SK-N-SH (cell line): ENCODE data around the gene ESRP2. TPM values are rescaled to one million over a fixed set of nuclear protein-coding genes. Genes with fewer than 3 reads are reported as not detected.

Experiments
- CTCF ChIA-PET: fragments of 300-600, 350-600 bp; formaldehyde crosslinking; extraction: SDS; loops from one replicate; lab custom pipeline; 2021; lab: Yijun Ruan, JAX
- POLR2A ChIA-PET: fragments of 350-600 bp; sonication (Branson Sonifier 250); formaldehyde crosslinking; extraction: SDS; loops from one replicate; lab custom pipeline; 2020; ENCODE audit warnings: antibody characterized with exemption, inconsistent platforms; lab: Yijun Ruan, JAX
- DNase-seq: peaks from one replicate; pipeline ENCODE4 v3.0.0; 2012
- H2AFZ ChIP-seq: fragments of 200-600 bp; sonication (generic); 2 replicates; pipeline ENCODE4 v1.8.1; 2016; ENCODE audit warnings: antibody characterized with exemption, mild to moderate bottlenecking, low read depth
- H3F3A ChIP-seq: fragments of 200-600 bp; sonication (generic); replicated peaks from 2 replicates; pipeline ENCODE3; 2016; ENCODE audit warnings: antibody characterized with exemption, mild to moderate bottlenecking; ENCODE audit not compliant: insufficient read depth
- H3K27ac ChIP-seq, 2 experiments: fragments of 200-500 bp in 1 of 2; fragments of 200-600 bp in 1 of 2; sonication (Bioruptor generic) in 1 of 2; sonication (generic), shearing (Covaris generic) in 1 of 2; 2 replicates each; pipeline versions ENCODE4 v1.5.1 to v1.6.1; 2014 to 2016; ENCODE audit warnings: low read depth in 2 of 2, inconsistent platforms in 1 of 2, low read length in 1 of 2, mild to moderate bottlenecking in 1 of 2, mixed read lengths in 1 of 2
- H3K27me3 ChIP-seq: fragments of 200-600 bp; sonication (generic), shearing (Covaris generic); 2 replicates; pipeline ENCODE4 v1.6.1; 2016; ENCODE audit warnings: mixed run types; ENCODE audit not compliant: insufficient read depth
- H3K36me3 ChIP-seq, 2 experiments: fragments of 200-500 bp in 1 of 2; fragments of 200-600 bp in 1 of 2; sonication (Bioruptor generic) in 1 of 2; sonication (generic) in 1 of 2; replicated peaks in 1 of 2; 2 replicates each; pipeline versions ENCODE3 to v1.5.1; 2014 to 2016; ENCODE audit warnings: low read length in 1 of 2, mild to moderate bottlenecking in 1 of 2; ENCODE audit not compliant: insufficient read depth in 2 of 2, control insufficient read depth in 1 of 2
- H3K4me1 ChIP-seq, 2 experiments: fragments of 200-500 bp in 1 of 2; fragments of 200-600 bp in 1 of 2; sonication (Bioruptor generic) in 1 of 2; sonication (generic), shearing (Covaris generic) in 1 of 2; 2 replicates each; pipeline versions ENCODE4 v1.5.1 to v1.6.1; 2014 to 2016; ENCODE audit warnings: low read depth in 1 of 2, low read length in 1 of 2, mixed run types in 1 of 2; ENCODE audit not compliant: insufficient read depth in 2 of 2, control insufficient read depth in 1 of 2
- H3K4me2 ChIP-seq: fragments of 200-600 bp; sonication (generic), shearing (Covaris generic); 2 replicates; pipeline ENCODE4 v1.6.1; 2017; ENCODE audit warnings: mixed run types
- H3K4me3 ChIP-seq, 2 experiments: fragments of 200-500 bp in 1 of 2; fragments of 200-600 bp in 1 of 2; sonication (Bioruptor generic) in 1 of 2; sonication (generic), shearing (Covaris generic) in 1 of 2; 2 replicates each; pipeline versions ENCODE4 v1.5.1 to v1.8.1; 2014 to 2016; ENCODE audit warnings: low read depth in 2 of 2, inconsistent platforms in 1 of 2, low read length in 1 of 2, mild to moderate bottlenecking in 1 of 2, mixed read lengths in 1 of 2, moderate library complexity in 1 of 2
- H3K79me2 ChIP-seq: fragments of 200-600 bp; sonication (generic); 2 replicates; pipeline ENCODE4 v1.8.1; 2017; ENCODE audit warnings: mild to moderate bottlenecking; ENCODE audit not compliant: insufficient read depth
- H3K9ac ChIP-seq: fragments of 200-600 bp; sonication (generic); 2 replicates; pipeline ENCODE4 v1.6.1; 2017; ENCODE audit warnings: mixed run types
- H3K9me2 ChIP-seq: fragments of 200-600 bp; sonication (generic); 2 replicates; pipeline ENCODE4 v1.6.1; 2017; ENCODE audit warnings: mixed run types
- H3K9me3 ChIP-seq: fragments of 200-600 bp; sonication (generic); 2 replicates; pipeline ENCODE4 v1.6.1; 2017; ENCODE audit warnings: mixed run types, mild to moderate bottlenecking, moderate library complexity
- H4K20me1 ChIP-seq: fragments of 200-600 bp; sonication (generic); 2 replicates; pipeline ENCODE4 v1.6.1; 2017; ENCODE audit warnings: mild to moderate bottlenecking, mixed run types; ENCODE audit not compliant: insufficient read depth
- EP300 ChIP-seq, 2 experiments: IDR thresholded peaks; 2 replicates each; pipeline versions ENCODE4 v1.4.0 to v1.6.1; 2012; ENCODE audit warnings: borderline replicate concordance in 1 of 2, low read depth in 1 of 2, low read length in 1 of 2
- FOSL2 ChIP-seq: IDR thresholded peaks from 2 replicates; pipeline ENCODE4 v1.4.0; 2012; ENCODE audit warnings: low read depth, mild to moderate bottlenecking, moderate library complexity, borderline replicate concordance
- GATA2 ChIP-seq: sonication (generic); formaldehyde crosslinking; IDR thresholded peaks from 2 replicates; pipeline ENCODE4 v1.5.0; 2020; ENCODE audit warnings: mild to moderate bottlenecking, missing genetic modification reagents
- JUND ChIP-seq: IDR thresholded peaks from 2 replicates; pipeline ENCODE4 v1.4.0; 2012
- MEF2A ChIP-seq: IDR thresholded peaks from 2 replicates; pipeline ENCODE4 v1.4.0; 2012; ENCODE audit warnings: low read depth, borderline replicate concordance
- MXI1 ChIP-seq: IDR thresholded peaks from 2 replicates; pipeline ENCODE4 v1.6.1; 2012; ENCODE audit warnings: mild to moderate bottlenecking, low read depth, low read length, improper control_type of control experiment
- PBX3 ChIP-seq: IDR thresholded peaks from 2 replicates; pipeline ENCODE4; 2012
- RAD21 ChIP-seq: IDR thresholded peaks from 2 replicates; pipeline ENCODE4 v1.6.1; 2012; ENCODE audit warnings: mild to moderate bottlenecking, low read length
- RFX5 ChIP-seq: IDR thresholded peaks from 2 replicates; pipeline ENCODE4 v1.6.1; 2012; ENCODE audit warnings: mild to moderate bottlenecking, improper control_type of control experiment, low read length
- RXRA ChIP-seq: IDR thresholded peaks from 2 replicates; pipeline ENCODE4 v1.4.0; 2012; ENCODE audit warnings: low read depth, mild to moderate bottlenecking, borderline replicate concordance
- SIN3A ChIP-seq: IDR thresholded peaks from 2 replicates; pipeline ENCODE4 v1.6.1; 2012; ENCODE audit warnings: low read depth, mild to moderate bottlenecking, low read length, moderate library complexity, borderline replicate concordance
- SMC3 ChIP-seq: IDR thresholded peaks from 2 replicates; pipeline ENCODE4 v1.6.1; 2012; ENCODE audit warnings: low read depth, low read length, improper control_type of control experiment
- TAF1 ChIP-seq: IDR thresholded peaks from 2 replicates; pipeline ENCODE4 v1.6.1; 2012; ENCODE audit warnings: low read depth, mild to moderate bottlenecking, low read length, moderate library complexity, borderline replicate concordance
- TEAD4 ChIP-seq: IDR thresholded peaks from 2 replicates; pipeline ENCODE4 v1.4.0; 2012; ENCODE audit warnings: mild to moderate bottlenecking, borderline replicate concordance; ENCODE audit not compliant: insufficient read depth
- WGBS: methylation state at CpG from one replicate; pipeline ENCODE4 v1.1.6; 2017; ENCODE audit warnings: low lambda C conversion rate; 5-methylcytosine and 5-hydroxymethylcytosine counted together
- polyA plus RNA-seq, 3 experiments: library from polyadenylated mRNA; depleted of rRNA; stranded (reverse); fragments of >200 nt; gene quantifications; 2 replicates each; pipeline ENCODE4 v1.2.3, GENCODE V29; 2012
- TF ChIP-seq, protein P1 (sequence below): IDR thresholded peaks from 2 replicates; pipeline ENCODE4 v1.6.1; 2012; ENCODE audit warnings: mild to moderate bottlenecking, low read depth, low read length, moderate library complexity
- TF ChIP-seq, protein P2 (sequence below): fragments of 150-350 bp; IDR thresholded peaks from 2 replicates; pipeline ENCODE4 v1.6.1; 2017; ENCODE audit warnings: antibody characterized with exemption, low read length, low read depth, borderline replicate concordance
- TF ChIP-seq, protein P3 (sequence below): IDR thresholded peaks from 2 replicates; pipeline ENCODE4 v1.4.0; 2012; ENCODE audit warnings: low read depth
- TF ChIP-seq, protein P4 (sequence below): fragments of 200-600 bp; sonication (generic); IDR thresholded peaks from 2 replicates; pipeline ENCODE4 v1.6.1; 2017; ENCODE audit warnings: antibody characterized with exemption, mild to moderate bottlenecking, moderate library complexity

Gene ESRP2
- polyA plus RNA-seq, 1 of the 3 experiments (the other 2 are of a cell fraction) = 0.07 TPM

GRCh38 chr16:68219725-68220351, 16.1 kb downstream of the ESRP2 start:
- Histone ChIP-seq H3K27ac (no peak overlapping the region), H3K4me2 (no peak overlapping the region), H4K20me1 (no peaks in the 10 kb centered on the region), H3K27me3 (no peaks in the 10 kb centered on the region), H3K79me2 (no peaks in the 10 kb centered on the region), H2AFZ (no peak overlapping the region), H3K9me3 (no peaks in the 10 kb centered on the region), H3K4me1 (peaks cover 0 to 3% of the 10 kb centered on the region in 2 experiments; a peak in 2 of 4 replicates), H3K4me3 (no peak overlapping the region), H3K9me2 (no peaks in the 10 kb centered on the region), H3K9ac (no peak overlapping the region), H3F3A (peaks cover 4% of the 10 kb centered on the region), H3K36me3 (peaks cover 0 to 6% of the 10 kb centered on the region in 2 experiments)
- WGBS = 84% methylated on average over 6 of the region's 6 CpGs
- CTCF ChIA-PET = interaction anchor here (1.1 to 2.0 kb wide), 3 partner anchors 9 to 126 kb away, joined by 3 to 7 read pairs (median 5); no protein-coding TSS in a partner anchor
- no peak for TF ChIP-seq MXI1
- no peak for TF ChIP-seq MEF2A
- no peak for TF ChIP-seq TEAD4
- no peak for TF ChIP-seq JUND
- no peak for TF ChIP-seq GATA2 (CRISPR knock-in tag)
- TF ChIP-seq, protein P1, sequence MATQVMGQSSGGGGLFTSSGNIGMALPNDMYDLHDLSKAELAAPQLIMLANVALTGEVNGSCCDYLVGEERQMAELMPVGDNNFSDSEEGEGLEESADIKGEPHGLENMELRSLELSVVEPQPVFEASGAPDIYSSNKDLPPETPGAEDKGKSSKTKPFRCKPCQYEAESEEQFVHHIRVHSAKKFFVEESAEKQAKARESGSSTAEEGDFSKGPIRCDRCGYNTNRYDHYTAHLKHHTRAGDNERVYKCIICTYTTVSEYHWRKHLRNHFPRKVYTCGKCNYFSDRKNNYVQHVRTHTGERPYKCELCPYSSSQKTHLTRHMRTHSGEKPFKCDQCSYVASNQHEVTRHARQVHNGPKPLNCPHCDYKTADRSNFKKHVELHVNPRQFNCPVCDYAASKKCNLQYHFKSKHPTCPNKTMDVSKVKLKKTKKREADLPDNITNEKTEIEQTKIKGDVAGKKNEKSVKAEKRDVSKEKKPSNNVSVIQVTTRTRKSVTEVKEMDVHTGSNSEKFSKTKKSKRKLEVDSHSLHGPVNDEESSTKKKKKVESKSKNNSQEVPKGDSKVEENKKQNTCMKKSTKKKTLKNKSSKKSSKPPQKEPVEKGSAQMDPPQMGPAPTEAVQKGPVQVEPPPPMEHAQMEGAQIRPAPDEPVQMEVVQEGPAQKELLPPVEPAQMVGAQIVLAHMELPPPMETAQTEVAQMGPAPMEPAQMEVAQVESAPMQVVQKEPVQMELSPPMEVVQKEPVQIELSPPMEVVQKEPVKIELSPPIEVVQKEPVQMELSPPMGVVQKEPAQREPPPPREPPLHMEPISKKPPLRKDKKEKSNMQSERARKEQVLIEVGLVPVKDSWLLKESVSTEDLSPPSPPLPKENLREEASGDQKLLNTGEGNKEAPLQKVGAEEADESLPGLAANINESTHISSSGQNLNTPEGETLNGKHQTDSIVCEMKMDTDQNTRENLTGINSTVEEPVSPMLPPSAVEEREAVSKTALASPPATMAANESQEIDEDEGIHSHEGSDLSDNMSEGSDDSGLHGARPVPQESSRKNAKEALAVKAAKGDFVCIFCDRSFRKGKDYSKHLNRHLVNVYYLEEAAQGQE = no peak
- no peak for TF ChIP-seq PBX3
- no peak for DNase-seq
- POLR2A ChIA-PET = no interaction called here

GRCh38 chr16:68217506-68217905, 18.4 kb downstream of the ESRP2 start:
- Histone ChIP-seq H3K4me2 (no peak overlapping the region), H3K27ac (no peak overlapping the region), H3K27me3 (no peaks in the 10 kb centered on the region), H4K20me1 (no peaks in the 10 kb centered on the region), H3K9me2 (no peaks in the 10 kb centered on the region), H3F3A (peaks cover 2% of the 10 kb centered on the region), H3K4me1 (no peaks in the 10 kb centered on the region; a peak in 2 of 4 replicates), H2AFZ (no peak overlapping the region), H3K79me2 (no peaks in the 10 kb centered on the region), H3K36me3 (peaks cover 0 to 6% of the 10 kb centered on the region in 2 experiments), H3K4me3 (no peak overlapping the region), H3K9me3 (no peaks in the 10 kb centered on the region), H3K9ac (no peak overlapping the region)
- CTCF ChIA-PET = interaction anchor here (0.7 to 2.5 kb wide), 5 partner anchors 11 to 124 kb away, joined by 3 to 9 read pairs (median 3); no protein-coding TSS in a partner anchor
- DNase-seq = no peak
- WGBS = 92% methylated on average over 4 of the region's 4 CpGs
- POLR2A ChIA-PET = no interaction called here
- no peak for TF ChIP-seq RXRA
- no peak for TF ChIP-seq FOSL2
- TF ChIP-seq SMC3 = no peak
- TF ChIP-seq, protein P2, sequence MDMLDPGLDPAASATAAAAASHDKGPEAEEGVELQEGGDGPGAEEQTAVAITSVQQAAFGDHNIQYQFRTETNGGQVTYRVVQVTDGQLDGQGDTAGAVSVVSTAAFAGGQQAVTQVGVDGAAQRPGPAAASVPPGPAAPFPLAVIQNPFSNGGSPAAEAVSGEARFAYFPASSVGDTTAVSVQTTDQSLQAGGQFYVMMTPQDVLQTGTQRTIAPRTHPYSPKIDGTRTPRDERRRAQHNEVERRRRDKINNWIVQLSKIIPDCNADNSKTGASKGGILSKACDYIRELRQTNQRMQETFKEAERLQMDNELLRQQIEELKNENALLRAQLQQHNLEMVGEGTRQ = no peak
- TF ChIP-seq, protein P3, sequence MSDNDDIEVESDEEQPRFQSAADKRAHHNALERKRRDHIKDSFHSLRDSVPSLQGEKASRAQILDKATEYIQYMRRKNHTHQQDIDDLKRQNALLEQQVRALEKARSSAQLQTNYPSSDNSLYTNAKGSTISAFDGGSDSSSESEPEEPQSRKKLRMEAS = no peak
- TF ChIP-seq TAF1 = no peak
- no peak for TF ChIP-seq RAD21
- TF ChIP-seq, protein P4, sequence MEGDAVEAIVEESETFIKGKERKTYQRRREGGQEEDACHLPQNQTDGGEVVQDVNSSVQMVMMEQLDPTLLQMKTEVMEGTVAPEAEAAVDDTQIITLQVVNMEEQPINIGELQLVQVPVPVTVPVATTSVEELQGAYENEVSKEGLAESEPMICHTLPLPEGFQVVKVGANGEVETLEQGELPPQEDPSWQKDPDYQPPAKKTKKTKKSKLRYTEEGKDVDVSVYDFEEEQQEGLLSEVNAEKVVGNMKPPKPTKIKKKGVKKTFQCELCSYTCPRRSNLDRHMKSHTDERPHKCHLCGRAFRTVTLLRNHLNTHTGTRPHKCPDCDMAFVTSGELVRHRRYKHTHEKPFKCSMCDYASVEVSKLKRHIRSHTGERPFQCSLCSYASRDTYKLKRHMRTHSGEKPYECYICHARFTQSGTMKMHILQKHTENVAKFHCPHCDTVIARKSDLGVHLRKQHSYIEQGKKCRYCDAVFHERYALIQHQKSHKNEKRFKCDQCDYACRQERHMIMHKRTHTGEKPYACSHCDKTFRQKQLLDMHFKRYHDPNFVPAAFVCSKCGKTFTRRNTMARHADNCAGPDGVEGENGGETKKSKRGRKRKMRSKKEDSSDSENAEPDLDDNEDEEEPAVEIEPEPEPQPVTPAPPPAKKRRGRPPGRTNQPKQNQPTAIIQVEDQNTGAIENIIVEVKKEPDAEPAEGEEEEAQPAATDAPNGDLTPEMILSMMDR = no peak
- no peak for TF ChIP-seq RFX5
- no peak for TF ChIP-seq MEF2A
- no peak for TF ChIP-seq EP300 (IDR thresholded peaks at IDR 0.05; ENCODE audit: borderline replicate concordance in 1 of 2, low read depth in 1 of 2, low read length in 1 of 2)
- no peak for TF ChIP-seq SIN3A
- TF ChIP-seq MXI1 = no peak
- TF ChIP-seq TEAD4 = no peak
